H1 (cell line): Measurements from ENCODE around the gene CAPG. TPM values are rescaled to one million over a fixed set of nuclear protein-coding genes. Genes with fewer than 3 reads are reported as not detected.

ENCODE experiments used
- CTCF ChIA-PET: fragments of 300-600 bp; sonication (Branson Sonifier 250); formaldehyde crosslinking; loops from one replicate; lab custom pipeline; 2021; ENCODE audit not compliant: partially characterized antibody; lab: Charles Lee
- POLR2A ChIA-PET: fragments of 300-600 bp; sonication (Branson Sonifier 250); formaldehyde crosslinking; loops from one replicate; lab custom pipeline; 2021; ENCODE audit warnings: inconsistent platforms; ENCODE audit not compliant: partially characterized antibody; lab: Charles Lee
- DNase-seq, 2 experiments: peaks; one replicate each; pipeline versions ENCODE4 v3.0.0 to v3.0.0-alpha.2; 2010 to 2022; ENCODE audit warnings: low spot score in 2 of 2, low read depth in 1 of 2, mixed read lengths in 1 of 2
- FAIRE-seq: peaks from 2 replicates; lab custom pipeline; 2011; peaks lifted over from hg19 to GRCh38; lab: Jason Lieb, UNC
- H2AFZ ChIP-seq: 2 replicates; pipeline ENCODE4 v1.8.1; 2012; ENCODE audit warnings: low read length, inconsistent platforms
- H2AK5ac ChIP-seq: 2 replicates; pipeline ENCODE4 v1.6.1; 2013; ENCODE audit warnings: low read depth, low read length
- H2BK120ac ChIP-seq: replicated peaks from 2 replicates; pipeline ENCODE3; 2013; ENCODE audit warnings: low read depth, low read length, inconsistent platforms
- H2BK12ac ChIP-seq: 2 replicates; pipeline ENCODE4 v1.6.1; 2013; ENCODE audit warnings: low read depth, low read length
- H2BK15ac ChIP-seq: 2 replicates; pipeline ENCODE4 v1.6.1; 2013; ENCODE audit warnings: low read length
- H2BK20ac ChIP-seq: 2 replicates; pipeline ENCODE4 v1.6.1; 2013; ENCODE audit warnings: low read length
- H2BK5ac ChIP-seq: 2 replicates; pipeline ENCODE4 v1.6.1; 2013; ENCODE audit warnings: low read depth, low read length
- H3K14ac ChIP-seq: 2 replicates; pipeline ENCODE4 v1.6.1; 2013; ENCODE audit warnings: inconsistent platforms; ENCODE audit not compliant: insufficient read length
- H3K18ac ChIP-seq: 2 replicates; pipeline ENCODE4 v1.6.1; 2013; ENCODE audit warnings: low read length; ENCODE audit errors: extremely low read depth
- H3K23ac ChIP-seq: 2 replicates; pipeline ENCODE4 v1.6.1; 2013; ENCODE audit warnings: inconsistent platforms; ENCODE audit not compliant: insufficient read length
- H3K23me2 ChIP-seq: 2 replicates; pipeline ENCODE4 v1.6.1; 2013; ENCODE audit warnings: low read depth, low read length
- H3K27ac ChIP-seq: 2 replicates; pipeline ENCODE4 v1.6.1; 2011; ENCODE audit warnings: low read depth, low read length, inconsistent platforms
- H3K27me3 ChIP-seq, 4 experiments: replicated peaks in 1 of 4; 1 replicate in 1 of 4; 2 replicates in 3 of 4; pipeline versions ENCODE4 v1.6.1 to v1.8.1; 2011 to 2013; ENCODE audit warnings: low read length in 3 of 4, mild to moderate bottlenecking in 3 of 4, inconsistent platforms in 2 of 4, mixed read lengths in 2 of 4, moderate library complexity in 1 of 4; ENCODE audit not compliant: control insufficient read depth in 3 of 4, insufficient read depth in 3 of 4; ENCODE audit errors: extremely low read depth in 1 of 4
- H3K36me3 ChIP-seq, 4 experiments: 2 replicates each; pipeline versions ENCODE4 v1.6.1 to v1.8.1; 2011 to 2013; ENCODE audit warnings: mild to moderate bottlenecking in 4 of 4, low read length in 3 of 4, moderate library complexity in 2 of 4, control low read depth in 1 of 4, inconsistent platforms in 1 of 4; ENCODE audit not compliant: insufficient read depth in 4 of 4, control insufficient read depth in 2 of 4
- H3K4ac ChIP-seq: replicated peaks from 2 replicates; pipeline ENCODE3; 2013; ENCODE audit warnings: low read length, low read depth, mixed read lengths, inconsistent platforms; ENCODE audit not compliant: insufficient read length
- H3K4me1 ChIP-seq, 4 experiments: replicated peaks in 1 of 4; 1 replicate in 1 of 4; 2 replicates in 3 of 4; pipeline versions ENCODE4 v1.6.1 to v1.8.1; 2011 to 2013; ENCODE audit warnings: low read length in 3 of 4, inconsistent platforms in 2 of 4, mixed read lengths in 1 of 4; ENCODE audit not compliant: insufficient read depth in 4 of 4, control insufficient read depth in 3 of 4
- H3K4me2 ChIP-seq, 2 experiments: 2 replicates each; pipeline versions ENCODE4 v1.6.1 to v1.8.1; 2011 to 2013; ENCODE audit warnings: low read depth in 2 of 2, low read length in 2 of 2, control low read depth in 1 of 2, inconsistent platforms in 1 of 2, mild to moderate bottlenecking in 1 of 2; ENCODE audit not compliant: insufficient read depth in 1 of 2
- H3K4me3 ChIP-seq, 4 experiments: fragments of 200-600, 300-600 bp in 1 of 4; sonication (generic), shearing (Covaris generic), sonication (Bioruptor Twin) in 1 of 4; 2 replicates each; pipeline versions ENCODE4 v1.5.1 to v1.8.1; 2011 to 2016; ENCODE audit warnings: low read length in 4 of 4, low read depth in 3 of 4, control low read depth in 2 of 4, inconsistent platforms in 2 of 4, mild to moderate bottlenecking in 2 of 4, mixed read lengths in 1 of 4, moderate library complexity in 1 of 4; ENCODE audit not compliant: insufficient read depth in 2 of 4; ENCODE audit errors: extremely low read depth in 1 of 4
- H3K56ac ChIP-seq: replicated peaks from 2 replicates; pipeline ENCODE3; 2013; ENCODE audit warnings: low read depth, mild to moderate bottlenecking, mixed read lengths, low read length, inconsistent platforms; ENCODE audit not compliant: insufficient read length
- H3K79me1 ChIP-seq: 2 replicates; pipeline ENCODE4 v1.6.1; 2013; ENCODE audit warnings: low read depth, low read length, control low read depth
- H3K79me2 ChIP-seq, 2 experiments: 2 replicates each; pipeline versions ENCODE4 v1.6.1 to v1.8.1; 2012 to 2013; ENCODE audit warnings: low read length in 2 of 2, mild to moderate bottlenecking in 2 of 2, inconsistent platforms in 1 of 2; ENCODE audit not compliant: insufficient read depth in 2 of 2, control insufficient read depth in 1 of 2
- H3K9ac ChIP-seq, 4 experiments: replicated peaks in 1 of 4; 1 replicate in 1 of 4; 2 replicates in 3 of 4; pipeline versions ENCODE4 v1.6.1 to v1.8.1; 2011 to 2013; ENCODE audit warnings: low read depth in 3 of 4, low read length in 3 of 4, control low read depth in 2 of 4, mild to moderate bottlenecking in 2 of 4, moderate library complexity in 2 of 4, inconsistent platforms in 1 of 4; ENCODE audit errors: extremely low read depth in 1 of 4
- H3K9me3 ChIP-seq, 2 experiments: 2 replicates each; pipeline versions ENCODE4 v1.6.1 to v1.8.1; 2012 to 2013; ENCODE audit warnings: mild to moderate bottlenecking in 2 of 2, moderate library complexity in 2 of 2, control low read depth in 1 of 2, inconsistent platforms in 1 of 2, low read depth in 1 of 2, low read length in 1 of 2, mixed read lengths in 1 of 2; ENCODE audit not compliant: insufficient read depth in 2 of 2
- H4K20me1 ChIP-seq, 2 experiments: replicated peaks in 1 of 2; 2 replicates each; pipeline versions ENCODE3 to v1.8.1; 2011 to 2013; ENCODE audit warnings: inconsistent platforms in 2 of 2, low read length in 2 of 2, mild to moderate bottlenecking in 1 of 2; ENCODE audit not compliant: insufficient read depth in 2 of 2, control insufficient read depth in 1 of 2
- H4K5ac ChIP-seq: 2 replicates; pipeline ENCODE4 v1.6.1; 2013; ENCODE audit warnings: low read length, low read depth, mixed read lengths, inconsistent platforms; ENCODE audit not compliant: insufficient read length
- H4K8ac ChIP-seq: 2 replicates; pipeline ENCODE4 v1.8.0; 2013; ENCODE audit warnings: mild to moderate bottlenecking, moderate library complexity, low read length, inconsistent platforms; ENCODE audit not compliant: insufficient read depth; ENCODE audit errors: extremely low read depth
- H4K91ac ChIP-seq: replicated peaks from 2 replicates; pipeline ENCODE3; 2013; ENCODE audit warnings: low read length, mixed read lengths, inconsistent platforms; ENCODE audit not compliant: insufficient read length
- ATF2 ChIP-seq: IDR thresholded peaks from 2 replicates; pipeline ENCODE4 v1.6.1; 2012; ENCODE audit warnings: low read length, inconsistent platforms
- CBX8 ChIP-seq: fragments of 300-800, 300-1000 bp; sonication (generic); IDR thresholded peaks from 2 replicates; pipeline ENCODE4 v1.7.1; 2016; ENCODE audit warnings: low read depth, low read length, borderline replicate concordance
- CHD2 ChIP-seq: IDR thresholded peaks from 2 replicates; pipeline ENCODE4 v1.6.1; 2012; ENCODE audit warnings: low read length, improper control_type of control experiment
- GTF2F1 ChIP-seq: IDR thresholded peaks from 2 replicates; pipeline ENCODE4 v1.6.1; 2012; ENCODE audit warnings: low read depth, low read length, improper control_type of control experiment, borderline replicate concordance
- NRF1 ChIP-seq: IDR thresholded peaks from 2 replicates; pipeline ENCODE4 v1.6.1; 2011; ENCODE audit warnings: mild to moderate bottlenecking, low read depth, low read length, improper control_type of control experiment
- POLR2A ChIP-seq, 2 experiments: IDR thresholded peaks; 1 replicate in 1 of 2; 2 replicates in 1 of 2; pipeline ENCODE4 v1.6.1; 2011; ENCODE audit warnings: low read depth in 2 of 2, low read length in 2 of 2, mild to moderate bottlenecking in 2 of 2; ENCODE audit errors: control extremely low read depth in 1 of 2
- POLR2AphosphoS5 ChIP-seq: IDR thresholded peaks from 2 replicates; pipeline ENCODE4 v1.6.1; 2011; ENCODE audit warnings: low read depth, low read length
- POU5F1 ChIP-seq: IDR thresholded peaks from 2 replicates; pipeline ENCODE4 v1.6.1; 2011; ENCODE audit warnings: low read depth, mild to moderate bottlenecking, low read length, moderate library complexity
- RFX5 ChIP-seq: IDR thresholded peaks from 2 replicates; pipeline ENCODE4 v1.6.1; 2011; ENCODE audit warnings: low read depth, low read length, improper control_type of control experiment, borderline replicate concordance
- SP1 ChIP-seq: IDR thresholded peaks from 2 replicates; pipeline ENCODE4 v1.6.1; 2011; ENCODE audit warnings: low read depth, low read length
- SUZ12 ChIP-seq: fragments of 200-600 bp; sonication (generic); IDR thresholded peaks from 2 replicates; pipeline ENCODE4 v1.6.1; 2012; ENCODE audit warnings: mild to moderate bottlenecking, inconsistent platforms, low read length, moderate library complexity, mixed read lengths
- TBP ChIP-seq: IDR thresholded peaks from 2 replicates; pipeline ENCODE4 v1.6.1; 2011; ENCODE audit warnings: low read depth, low read length, improper control_type of control experiment
- WGBS, 2 experiments: shearing (Covaris generic) in 1 of 2; methylation state at CpG; one replicate each; pipeline versions ENCODE4 v1.1.6 to v1.1.7; 2013 to 2015; ENCODE audit warnings: low lambda C conversion rate in 2 of 2, mixed read lengths in 2 of 2, inconsistent platforms in 1 of 2, low coverage in 1 of 2, missing lambda C conversion rate in 1 of 2; ENCODE audit not compliant: insufficient replicate concordance in 2 of 2, insufficient coverage in 1 of 2, insufficient read length in 1 of 2; ENCODE audit errors: extremely low coverage in 1 of 2, missing lambda C conversion rate in 1 of 2; 5-methylcytosine and 5-hydroxymethylcytosine counted together
- polyA plus RNA-seq, 7 experiments: library from polyadenylated mRNA; depleted of rRNA in 3 of 7; stranded (reverse) in 5 of 7; unstranded in 2 of 7; fragments of >200 nt in 5 of 7; fragments of 200-250 nt in 2 of 7; gene quantifications; 1 replicate in 5 of 7; 2 replicates in 1 of 7; 4 replicates in 1 of 7; pipeline versions ENCODE4 v1.2.1 to v1.2.3, GENCODE V29; 2011 to 2013; ENCODE audit warnings: missing spikeins in 2 of 7, mixed read lengths in 2 of 7
- total RNA-seq: library from RNA; stranded (reverse); fragmentation: NEBNext Ultra II Directional; extraction: Animal tissue kit (Norgen Biotek cat#: 25700); gene quantifications from 2 replicates; pipeline ENCODE4 v1.2.1, GENCODE V29; 2021
- TF ChIP-seq, protein P1 (sequence below): IDR thresholded peaks from 2 replicates; pipeline ENCODE4 v1.6.1; 2012; ENCODE audit warnings: inconsistent platforms

Gene CAPG
- total and polyA plus RNA-seq, 2 of the 8 experiments (the other 6 are each of a cell fraction or from before 2014, with no cell fraction given): 80.5 to 89.0 TPM

GRCh38 chr2:85428343-85428881, 18.2 kb upstream of the CAPG start:
- no peak overlapping the region for H2AFZ ChIP-seq
- peaks cover 0 to 40% (median 28%) of the 10 kb centered on the region in 4 experiments; a peak in 6 of 7 replicates for H3K4me1 ChIP-seq
- H3K4me3 ChIP-seq: no peak overlapping the region
- H3K18ac ChIP-seq: no peak overlapping the region
- DNase-seq (no peak), FAIRE-seq (no peak)
- H3K79me2 ChIP-seq: no peaks in the 10 kb centered on the region
- H3K27ac ChIP-seq: no peak overlapping the region
- no peak overlapping the region for H3K9ac ChIP-seq
- H2BK15ac ChIP-seq: no peak overlapping the region
- no peak overlapping the region for H3K56ac ChIP-seq
- no peak overlapping the region for H3K14ac ChIP-seq
- H2BK20ac ChIP-seq: no peak overlapping the region
- no peak overlapping the region for H2BK5ac ChIP-seq
- POLR2A ChIA-PET: interaction anchor here (0.6 to 55.3 kb wide), 9 partner anchors 8 to 188 kb away, joined by 3 to 1889 read pairs (median 4); partner anchors contain the start of genes ELMOD3, GGCX, MAT2A and RETSAT
- H2BK12ac ChIP-seq: no peak overlapping the region
- H3K36me3 ChIP-seq: no peaks in the 10 kb centered on the region
- H3K23me2 ChIP-seq: 0 out of 2 replicates have a peak, but pooled peaks cover 3% of the 10 kb centered on the region
- H4K5ac ChIP-seq: no peak overlapping the region
- no peak overlapping the region for H2BK120ac ChIP-seq
- H4K20me1 ChIP-seq: no peaks in the 10 kb centered on the region
- no peak overlapping the region for H3K23ac ChIP-seq
- CTCF ChIA-PET: interaction anchor here (0.6 to 15.1 kb wide), 15 partner anchors 7 to 295 kb away, joined by 3 to 259 read pairs (median 4); partner anchors contain the start of genes MAT2A, SH2D6 and TCF7L1
- H3K9me3 ChIP-seq: no peaks in the 10 kb centered on the region
- no peaks in the 10 kb centered on the region for H3K79me1 ChIP-seq
- H2AK5ac ChIP-seq: no peak overlapping the region
- H3K27me3 ChIP-seq: peaks cover 0 to 6% (median 2%) of the 10 kb centered on the region in 4 experiments; a peak in 3 of 7 replicates
- no peak overlapping the region for H3K4ac ChIP-seq
- no peak overlapping the region for H4K91ac ChIP-seq
- WGBS, 2 experiments: 91% methylated on average over 7 of the region's 7 CpGs; no CpG with 5 or more reads in 1 of the 2 experiments
- H3K4me2 ChIP-seq: no peak overlapping the region
- no peak overlapping the region for H4K8ac ChIP-seq
- TF ChIP-seq POLR2AphosphoS5: no peak
- TF ChIP-seq SUZ12: no peak
- TF ChIP-seq CBX8: no peak
- TF ChIP-seq NRF1: no peak
- no peak for TF ChIP-seq POLR2A (IDR thresholded peaks at IDR 0.05; ENCODE audit: control extremely low read depth in 1 of 2, low read depth in 2 of 2, low read length in 2 of 2)
- no peak for TF ChIP-seq POU5F1
- TF ChIP-seq GTF2F1: no peak
- TF ChIP-seq SP1: no peak
- no peak for TF ChIP-seq TBP
- TF ChIP-seq ATF2: no peak
- TF ChIP-seq, protein P1, sequence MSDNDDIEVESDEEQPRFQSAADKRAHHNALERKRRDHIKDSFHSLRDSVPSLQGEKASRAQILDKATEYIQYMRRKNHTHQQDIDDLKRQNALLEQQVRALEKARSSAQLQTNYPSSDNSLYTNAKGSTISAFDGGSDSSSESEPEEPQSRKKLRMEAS: no peak
- TF ChIP-seq CHD2: no peak
- TF ChIP-seq RFX5: no peak
